GM19395 (cell line): ENCODE results near the gene H2BK1.

Experiments used
- ATAC-seq: cut with Tn5 transposase; IDR thresholded peaks from one replicate; pipeline ENCODE4 v1.9.1; 2021; ENCODE audit warnings: mild to moderate bottlenecking, moderate library complexity; ENCODE audit not compliant: unreplicated experiment

The H2BK1 gene

GRCh38 chr7:151245360-151246101 lies 35.2 kb upstream of the H2BK1 start:
- no peak for ATAC-seq

- no peak for ATAC-seq
These were observed 34.6 kb upstream of the H2BK1 start for GRCh38 chr7:151244841-151245346.

- no peak for ATAC-seq
These were observed 34.0 kb upstream of the H2BK1 start for GRCh38 chr7:151244196-151244840.

- no peak for ATAC-seq
These were observed 33.3 kb upstream of the H2BK1 start for GRCh38 chr7:151243408-151244195.

- ATAC-seq: no peak
These were observed 32.7 kb upstream of the H2BK1 start for GRCh38 chr7:151243045-151243349.

GRCh38 chr7:151242159-151243044 lies 32.1 kb upstream of the H2BK1 start:
- ATAC-seq: no peak

GRCh38 chr7:151241755-151242096 lies 31.4 kb upstream of the H2BK1 start:
- no peak for ATAC-seq

- no peak for ATAC-seq
These were observed 30.9 kb upstream of the H2BK1 start for GRCh38 chr7:151240942-151241754.

- no peak for ATAC-seq
These were observed 30.2 kb upstream of the H2BK1 start for GRCh38 chr7:151240536-151240935.

GRCh38 chr7:151239837-151240459 lies 29.7 kb upstream of the H2BK1 start:
- no peak for ATAC-seq

GRCh38 chr7:151238924-151239836 lies 28.9 kb upstream of the H2BK1 start:
- ATAC-seq: no peak

GRCh38 chr7:151238190-151238810 lies 28.0 kb upstream of the H2BK1 start:
- ATAC-seq: no peak

- no peak for ATAC-seq
These were observed 27.2 kb upstream of the H2BK1 start for GRCh38 chr7:151237244-151238189.

GRCh38 chr7:151236406-151236805 lies 26.1 kb upstream of the H2BK1 start:
- ATAC-seq: no peak

- ATAC-seq: no peak
These were observed 25.0 kb upstream of the H2BK1 start for GRCh38 chr7:151235091-151235787.

- ATAC-seq: no peak
These were observed 23.5 kb upstream of the H2BK1 start for GRCh38 chr7:151233804-151234203.
